Testis (tissue), 3 donors: ENCODE measurements around the gene CELSR3. TPM values are rescaled to one million over a fixed set of nuclear protein-coding genes. Genes with fewer than 3 reads are reported as not detected.

Experiments used
- DNase-seq: peaks from one replicate; pipeline ENCODE4 v3.0.0-alpha.2; 2019
- H3K27ac ChIP-seq, 2 donors: fragments of 200-600 bp; sonication (generic); one replicate each; pipeline ENCODE4 v1.5.1; 2019
- H3K27me3 ChIP-seq: fragments of 200-600 bp; sonication (generic); one replicate; pipeline ENCODE4 v1.5.1; 2019
- H3K36me3 ChIP-seq: fragments of 200-600 bp; sonication (generic); one replicate; pipeline ENCODE4 v1.5.1; 2017; ENCODE audit warnings: low read depth; ENCODE audit errors: missing control alignments
- H3K4me1 ChIP-seq: fragments of 200-600 bp; sonication (generic); one replicate; pipeline ENCODE4 v1.5.1; 2019
- H3K4me3 ChIP-seq, 2 donors: fragments of 200-600 bp; sonication (generic); one replicate each; pipeline ENCODE4 v1.5.1; 2017 to 2019
- H3K9me3 ChIP-seq: fragments of 200-600 bp; sonication (generic); one replicate; pipeline ENCODE4 v1.5.1; 2017
- CTCF ChIP-seq, 3 experiments: fragments of 450-650 bp in 2 of 3; fragments of 200-600 bp in 1 of 3; sonication (generic) in 1 of 3; IDR thresholded peaks; one replicate each; pipeline ENCODE4 v1.5.1; 2016 to 2019; ENCODE audit warnings: antibody characterized with exemption in 3 of 3, mild to moderate bottlenecking in 2 of 3, moderate library complexity in 1 of 3
- POLR2A ChIP-seq: fragments of 450-650 bp; IDR thresholded peaks from one replicate; pipeline ENCODE4 v1.6.1; 2017; ENCODE audit warnings: antibody characterized with exemption, mild to moderate bottlenecking, moderate library complexity
- WGBS, 2 donors: methylation state at CpG; one replicate each; pipeline ENCODE4 v1.1.5; 2018; 5-methylcytosine and 5-hydroxymethylcytosine counted together
- intact Hi-C: fragments of 100-400 bp; cut with DNase I; formaldehyde crosslinking; loops from one replicate; pipeline ENCODE4 v1.15.1; 2023; ENCODE audit warnings: low total_unique reads
- polyA plus RNA-seq: library from polyadenylated mRNA; stranded (reverse); fragments of 350-450 nt; fragmentation: Illumina TruSeq; extraction: RNeasy Lipid Tissue Mini Kit (QIAGEN cat#74804); gene quantifications from one replicate; pipeline ENCODE4 v1.2.3, GENCODE V29; 2014; ENCODE audit warnings: low read depth, low replicate concordance; ENCODE audit not compliant: insufficient read depth
- total RNA-seq, 2 donors: library from RNA; depleted of rRNA; stranded (reverse); fragments of >200 nt; gene quantifications; one replicate each; pipeline ENCODE4 v1.2.3, GENCODE V29; 2016

CELSR3 gene
- total and polyA plus RNA-seq, 3 donors from 2014 or later = 13.5 to 17.5 (median 14.3) TPM

- intact Hi-C loops = no loop called here
- no peak overlapping the region for H3K4me3 ChIP-seq
- TF ChIP-seq CTCF (IDR thresholded peaks at IDR 0.05) (no peak), POLR2A (no peak)
- no peak for DNase-seq
- peak overlapping the region in 1 of 2 donors; percentile 29 for H3K27ac ChIP-seq
- H3K27me3 ChIP-seq = no peaks in the 10 kb centered on the region
- H3K4me1 ChIP-seq = peaks cover 31% of the 10 kb centered on the region
- no peaks in the 10 kb centered on the region for H3K9me3 ChIP-seq
- H3K36me3 ChIP-seq = no peaks in the 10 kb centered on the region
- WGBS, 2 donors = 68 to 79% methylated on average over 5 of the region's 5 CpGs
These were observed 44.5 kb upstream of the CELSR3 start for GRCh38 chr3:48707157-48707556.

GRCh38 chr3:48702320-48702920, 39.7 kb upstream of the CELSR3 start:
- no peaks in the 10 kb centered on the region for H3K9me3 ChIP-seq
- no peak for DNase-seq
- WGBS, 2 donors = 71 to 81% methylated on average over 6 of the region's 6 CpGs
- TF ChIP-seq POLR2A (no peak), CTCF (IDR thresholded peaks at IDR 0.05) (no peak)
- H3K36me3 ChIP-seq = no peaks in the 10 kb centered on the region
- H3K27me3 ChIP-seq = no peaks in the 10 kb centered on the region
- H3K4me1 ChIP-seq = peaks cover 20% of the 10 kb centered on the region
- H3K27ac ChIP-seq = no peak overlapping the region
- H3K4me3 ChIP-seq = no peak overlapping the region
- intact Hi-C loops = no loop called here

GRCh38 chr3:48700731-48701405, 38.2 kb upstream of the CELSR3 start:
- no peaks in the 10 kb centered on the region for H3K36me3 ChIP-seq
- TF ChIP-seq CTCF (IDR thresholded peaks at IDR 0.05) = no peak
- TF ChIP-seq POLR2A = no peak
- no peaks in the 10 kb centered on the region for H3K27me3 ChIP-seq
- no peaks in the 10 kb centered on the region for H3K9me3 ChIP-seq
- H3K27ac ChIP-seq = no peak overlapping the region
- 85 to 89% methylated on average over 11 of the region's 11 CpGs for WGBS, 2 donors
- intact Hi-C loops = no loop called here
- H3K4me3 ChIP-seq = no peak overlapping the region
- peaks cover 27% of the 10 kb centered on the region for H3K4me1 ChIP-seq
- no peak for DNase-seq

- Histone ChIP-seq H3K36me3 (no peaks in the 10 kb centered on the region), H3K4me3 (no peak overlapping the region), H3K4me1 (peaks cover 28% of the 10 kb centered on the region), H3K27ac (no peak overlapping the region), H3K9me3 (no peaks in the 10 kb centered on the region), H3K27me3 (no peaks in the 10 kb centered on the region)
- WGBS, 2 donors = 88 to 92% methylated on average over 8 of the region's 8 CpGs
- no peak for DNase-seq
- TF ChIP-seq CTCF (IDR thresholded peaks at IDR 0.05) (no peak), POLR2A (no peak)
- intact Hi-C loops = no loop called here
These were observed 36.2 kb upstream of the CELSR3 start for GRCh38 chr3:48698891-48699290.

- Histone ChIP-seq H3K27me3 (no peaks in the 10 kb centered on the region), H3K4me3 (no peak overlapping the region), H3K27ac (no peak overlapping the region), H3K36me3 (no peaks in the 10 kb centered on the region), H3K4me1 (peaks cover 30% of the 10 kb centered on the region), H3K9me3 (no peaks in the 10 kb centered on the region)
- intact Hi-C loops = no loop called here
- DNase-seq = no peak
- no peak for TF ChIP-seq POLR2A
- TF ChIP-seq CTCF (IDR thresholded peaks at IDR 0.05) = no peak
- 81 to 89% methylated on average over 3 of the region's 3 CpGs for WGBS, 2 donors
These were observed 35.3 kb upstream of the CELSR3 start for GRCh38 chr3:48697952-48698351.
